Kidney (tissue), 14 donors: ENCODE results near the gene MTPN. TPM values are rescaled to one million over a fixed set of nuclear protein-coding genes. Genes with fewer than 3 reads are reported as not detected.

Experiments
- DNase-seq, 5 donors: peaks; one replicate each; pipeline ENCODE4 v3.0.0-alpha.2; 2013 to 2020
- FAIRE-seq: peaks from 2 replicates; lab custom pipeline; 2012; peaks lifted over from hg19 to GRCh38; lab: Jason Lieb, UNC
- H3K27ac ChIP-seq, 2 donors: one replicate each; pipeline ENCODE4 v1.7.0; 2013; ENCODE audit warnings: low read depth in 2 of 2, low read length in 2 of 2, inconsistent platforms in 1 of 2
- H3K27me3 ChIP-seq: one replicate; pipeline ENCODE4 v1.7.1; 2013; ENCODE audit warnings: low read length, inconsistent platforms; ENCODE audit not compliant: control insufficient read depth, insufficient read depth
- H3K36me3 ChIP-seq, 3 donors: one replicate each; pipeline versions ENCODE4 v1.7.0 to v1.7.1; 2013; ENCODE audit warnings: low read length in 3 of 3, control low read depth in 1 of 3, inconsistent platforms in 1 of 3; ENCODE audit not compliant: insufficient read depth in 3 of 3, control insufficient read depth in 2 of 3
- H3K4me1 ChIP-seq, 3 donors: one replicate each; pipeline versions ENCODE4 v1.7.0 to v1.7.1; 2013; ENCODE audit warnings: low read length in 3 of 3, inconsistent platforms in 1 of 3, low read depth in 1 of 3; ENCODE audit not compliant: control insufficient read depth in 2 of 3, insufficient read depth in 2 of 3
- H3K4me3 ChIP-seq, 3 donors: one replicate each; pipeline versions ENCODE4 v1.7.0 to v1.8.1; 2013; ENCODE audit warnings: low read length in 3 of 3, control low read depth in 1 of 3, inconsistent platforms in 1 of 3
- H3K9ac ChIP-seq, 3 donors: one replicate each; pipeline versions ENCODE4 v1.7.0 to v1.7.1; 2013; ENCODE audit warnings: low read length in 3 of 3, control low read depth in 1 of 3, inconsistent platforms in 1 of 3
- H3K9me3 ChIP-seq, 3 donors: one replicate each; pipeline versions ENCODE4 v1.7.0 to v1.7.1; 2013; ENCODE audit warnings: low read length in 3 of 3, control low read depth in 1 of 3, inconsistent platforms in 1 of 3; ENCODE audit not compliant: control insufficient read depth in 2 of 3, insufficient read depth in 1 of 3
- CTCF ChIP-seq: IDR thresholded peaks from 3 replicates; pipeline ENCODE4 v1.5.1; 2012; ENCODE audit warnings: mild to moderate bottlenecking, moderate library complexity, borderline replicate concordance; ENCODE audit not compliant: insufficient read depth; ENCODE audit errors: extremely low read depth
- intact Hi-C: fragments of 100-400 bp; cut with DNase I; formaldehyde crosslinking; loops from one replicate; pipeline ENCODE4 v1.11.1; 2022
- polyA plus RNA-seq: library from polyadenylated mRNA; stranded (reverse); fragments of 350-450 nt; fragmentation: Illumina TruSeq; extraction: RNeasy Lipid Tissue Mini Kit (QIAGEN cat#74804); gene quantifications from one replicate; pipeline ENCODE4 v1.2.3, GENCODE V29; 2014; ENCODE audit warnings: low read depth, low replicate concordance; ENCODE audit not compliant: insufficient read depth
- total RNA-seq: library from RNA; stranded (reverse); fragmentation: NEBNext Ultra II Directional; extraction: Animal tissue kit (Norgen Biotek cat#: 25700); gene quantifications from one replicate; pipeline ENCODE4 v1.2.1, GENCODE V29; 2021
- donor health status: control.
- donor health status: control.
- donor health status: control.
- donor health status: control.
- donor health status: control.
- donor health status: DM: yes; HTN: yes; CAD: no.
- donor health status: Normal renal cell carcinoma (clear cell type).

MTPN gene
- total and polyA plus RNA-seq, 2 donors from 2014 or later = 43.1 to 101 TPM

GRCh38 chr7:135977742-135978066 is 545 bp upstream of the MTPN start:
- no peak for DNase-seq
- Histone ChIP-seq H3K27ac (no peak overlapping the region), H3K9ac (peak overlapping the region in 1 of 3 donors; percentile 92), H3K4me1 (peaks cover 0 to 9% (median 7%) of the 10 kb centered on the region in 3 donors), H3K4me3 (peak overlapping the region; percentile 89 to 97 (median 96)), H3K27me3 (no peaks in the 10 kb centered on the region), H3K36me3 (no peaks in the 10 kb centered on the region), H3K9me3 (no peaks in the 10 kb centered on the region)
- TF ChIP-seq CTCF = no peak
- FAIRE-seq = no peak
- intact Hi-C loops = no loop called here

GRCh38 chr7:135976312-135977006 is 700 bp downstream of the MTPN start:
- H3K27ac ChIP-seq = peak overlapping the region in 1 of 2 donors; percentile 81
- no peak for TF ChIP-seq CTCF
- no peak for FAIRE-seq
- no peaks in the 10 kb centered on the region for H3K9me3 ChIP-seq
- H3K4me1 ChIP-seq = peaks cover 0 to 9% (median 7%) of the 10 kb centered on the region in 3 donors
- no peak for DNase-seq
- H3K9ac ChIP-seq = peak overlapping the region; percentile 75 to 92 (median 78)
- peak overlapping the region; percentile 89 to 97 (median 96) for H3K4me3 ChIP-seq
- H3K27me3 ChIP-seq = no peaks in the 10 kb centered on the region
- no peaks in the 10 kb centered on the region for H3K36me3 ChIP-seq
- intact Hi-C loops = no loop called here

- Histone ChIP-seq H3K9ac (no peak overlapping the region), H3K9me3 (no peaks in the 10 kb centered on the region), H3K36me3 (no peaks in the 10 kb centered on the region), H3K27me3 (no peaks in the 10 kb centered on the region), H3K27ac (no peak overlapping the region), H3K4me1 (peaks cover 0 to 9% (median 7%) of the 10 kb centered on the region in 3 donors), H3K4me3 (no peak overlapping the region)
- DNase-seq (no peak), FAIRE-seq (no peak)
- intact Hi-C loops = no loop called here
- TF ChIP-seq CTCF = no peak
These were observed 2.0 kb downstream of the MTPN start for GRCh38 chr7:135975166-135975565.

- TF ChIP-seq CTCF = no peak
- intact Hi-C loops = no loop called here
- no peaks in the 10 kb centered on the region for H3K9me3 ChIP-seq
- FAIRE-seq (no peak), DNase-seq (no peak)
- H3K27ac ChIP-seq = no peak overlapping the region
- no peaks in the 10 kb centered on the region for H3K27me3 ChIP-seq
- H3K36me3 ChIP-seq = no peaks in the 10 kb centered on the region
- H3K4me1 ChIP-seq = peaks cover 0 to 9% (median 7%) of the 10 kb centered on the region in 3 donors
- no peak overlapping the region for H3K9ac ChIP-seq
- H3K4me3 ChIP-seq = no peak overlapping the region
These were observed 2.5 kb downstream of the MTPN start for GRCh38 chr7:135974667-135975066.
